NCI-H2107 treated with DMSO at 0.1 percent for 48 hours (cell line): ENCODE data around the gene TMEM131L.
"Not testable (repeated sequence)": the region's sequence is repeated elsewhere in the genome, so short reads cannot be mapped to it uniquely, and the experiment has no call there.

Experiments used
- DNase-seq: peaks from one replicate; lab custom pipeline; 2025; ENCODE audit not compliant: unreplicated experiment; lab: John Stamatoyannopoulos, UW

TMEM131L gene

DNA sequence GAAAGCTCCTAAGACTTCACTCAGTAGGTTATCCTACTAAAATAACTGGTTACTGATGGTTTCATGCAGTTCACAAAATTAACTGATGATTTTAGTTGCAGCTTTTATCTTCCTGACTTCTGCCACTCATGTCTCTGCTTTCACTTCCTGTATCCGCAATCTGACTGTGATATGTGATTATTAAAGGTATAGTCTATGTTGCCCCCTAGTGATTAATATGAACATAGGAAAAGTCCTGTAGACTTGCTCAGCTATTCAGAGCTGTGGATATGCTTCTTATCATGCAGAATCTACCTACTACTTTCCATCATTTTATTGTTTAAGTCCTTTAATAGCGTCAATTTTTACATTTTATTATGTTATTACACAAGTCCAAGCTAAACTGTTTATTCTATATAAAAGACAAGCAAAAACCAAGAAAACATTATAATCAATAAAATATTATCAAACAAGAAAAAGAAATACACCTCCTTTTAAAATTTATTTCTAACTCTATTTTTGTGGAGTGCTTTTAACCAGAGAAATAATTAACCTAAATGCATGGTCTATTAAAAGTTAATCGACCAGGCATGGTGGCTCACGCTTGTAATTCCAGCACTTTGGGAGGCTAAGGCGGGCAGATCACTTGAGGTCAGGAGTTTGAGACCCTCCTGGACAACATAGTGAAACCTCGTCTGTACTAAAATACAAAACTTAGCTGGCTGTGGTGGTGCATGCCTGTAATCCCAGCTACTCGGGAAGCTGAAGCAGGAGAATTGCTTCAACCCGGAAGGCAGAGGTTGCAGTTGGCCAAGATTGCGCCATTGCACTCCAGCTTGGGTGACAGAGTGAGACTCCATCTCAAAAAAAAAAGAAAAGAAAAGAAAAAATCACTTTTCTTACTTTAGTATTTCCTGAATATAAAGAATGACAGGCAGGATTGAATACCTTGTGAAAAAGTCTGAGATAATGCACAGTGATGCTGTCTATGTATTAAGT is 177.5 kb downstream of the TMEM131L start:
- peak; percentile 46 for DNase-seq

DNA sequence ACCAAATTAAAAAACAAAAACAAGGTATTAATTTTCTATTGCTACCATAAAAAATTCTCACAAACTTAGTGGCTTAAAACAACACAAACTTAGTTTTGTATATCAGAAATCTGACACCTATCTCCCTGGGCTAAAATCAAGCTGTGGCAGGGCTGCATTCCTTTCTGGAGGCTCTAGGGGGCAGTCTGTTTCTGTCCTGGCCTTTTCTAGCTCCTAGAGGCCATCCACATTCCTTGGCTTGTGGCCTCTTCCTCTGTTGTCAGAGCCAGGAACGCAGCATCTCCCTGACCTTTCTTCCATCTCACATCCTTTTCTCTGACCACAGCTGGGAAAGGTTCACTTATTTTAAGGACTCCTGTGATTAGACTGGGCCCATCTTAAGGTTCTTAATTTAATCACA is 179.0 kb downstream of the TMEM131L start:
- DNase-seq: no peak

DNA sequence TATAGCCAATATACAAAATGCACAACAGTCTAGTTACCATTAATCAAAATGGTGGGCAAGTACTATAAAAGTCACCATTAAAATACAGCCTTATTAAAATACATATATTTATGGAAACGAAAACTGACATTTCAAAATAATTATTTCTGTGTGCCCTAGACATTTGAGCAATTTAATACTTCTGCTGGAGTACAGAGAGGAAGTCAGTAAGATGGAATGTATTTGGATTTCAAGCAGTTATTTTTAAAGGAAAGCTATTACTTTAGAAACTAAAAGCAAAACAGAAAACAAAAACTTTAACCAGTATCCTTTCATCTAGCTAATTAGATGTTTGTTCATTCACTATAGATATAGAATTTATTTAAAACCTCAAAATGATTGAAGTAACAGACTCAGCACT is 180.1 kb downstream of the TMEM131L start:
- no peak for DNase-seq

DNA sequence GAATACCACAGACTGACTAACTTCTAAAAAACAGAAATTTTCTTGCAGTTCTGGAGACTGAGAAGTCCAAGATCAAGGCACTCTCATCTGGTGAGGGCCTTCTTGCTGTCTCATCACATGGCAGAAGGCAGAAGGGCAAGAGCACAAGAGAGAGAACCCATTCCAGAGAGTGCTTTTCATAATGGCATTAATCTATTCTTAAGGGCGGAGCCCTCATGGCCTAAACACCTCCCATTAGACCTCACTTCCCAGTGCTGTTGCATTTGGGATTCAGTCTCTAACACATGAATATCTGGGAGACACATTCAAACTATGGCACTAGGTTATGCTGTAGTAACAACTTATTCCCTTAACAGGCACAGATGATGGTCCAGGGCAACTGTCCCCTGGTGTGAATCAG is 180.8 kb downstream of the TMEM131L start:
- DNase-seq: no peak

DNA sequence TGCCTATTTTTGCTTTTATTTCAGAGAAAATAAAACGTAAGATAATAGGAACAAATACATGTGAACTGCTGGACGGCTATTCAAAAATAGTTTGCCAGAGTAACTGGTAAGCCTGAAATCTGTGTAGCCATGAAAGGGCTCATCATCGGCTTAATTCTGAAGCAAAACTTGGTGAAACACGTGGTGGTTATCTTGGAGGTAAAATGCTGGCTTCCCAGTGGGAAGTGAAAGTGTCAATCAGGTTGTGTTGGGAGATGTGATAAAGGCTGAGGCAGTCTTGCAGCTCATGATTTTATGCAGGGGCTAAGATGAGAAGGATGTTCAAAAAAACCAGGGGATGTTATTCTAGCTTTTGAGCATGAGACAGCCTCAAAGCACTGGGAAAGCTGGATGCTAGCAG is 181.8 kb downstream of the TMEM131L start:
- no peak for DNase-seq

DNA sequence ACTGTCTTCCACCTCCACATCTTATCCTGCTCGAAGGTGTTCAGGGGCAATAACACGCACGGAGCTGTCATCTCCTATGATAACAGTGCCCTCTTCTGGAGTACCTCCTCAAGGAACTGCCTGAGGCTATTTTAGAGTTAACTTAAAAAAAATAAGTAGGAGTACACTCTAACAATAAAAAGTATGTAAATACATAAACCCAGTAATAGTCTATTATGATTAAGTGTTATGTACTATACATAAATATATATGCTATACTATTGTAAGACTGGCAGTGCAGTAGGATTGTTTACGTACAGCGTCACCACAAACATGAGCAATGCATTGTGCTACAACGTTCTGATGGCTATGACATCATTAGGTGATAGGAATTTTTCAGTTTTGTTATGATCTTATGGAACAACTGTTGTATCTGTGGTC is 183.4 kb downstream of the TMEM131L start:
- no peak for DNase-seq

DNA sequence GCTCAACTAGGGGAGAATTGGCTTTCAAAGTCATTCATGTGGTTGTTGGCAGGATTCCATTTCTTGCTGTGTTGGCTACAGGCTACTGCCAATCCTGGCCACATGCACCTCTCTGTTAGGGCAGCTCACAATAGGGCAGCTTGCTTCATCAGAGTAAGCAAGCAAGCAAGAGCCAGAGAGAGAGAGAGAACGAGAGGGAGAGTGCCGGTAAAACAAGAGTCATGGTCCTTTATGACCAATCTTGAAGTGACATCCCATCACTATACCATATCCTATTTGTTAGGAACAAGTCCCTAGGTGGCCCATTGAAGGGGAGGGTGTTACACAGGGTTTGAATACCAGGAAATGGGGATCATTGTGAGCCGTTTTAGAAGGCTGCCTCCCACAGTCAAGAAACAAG is 185.0 kb downstream of the TMEM131L start:
- no peak for DNase-seq

DNA sequence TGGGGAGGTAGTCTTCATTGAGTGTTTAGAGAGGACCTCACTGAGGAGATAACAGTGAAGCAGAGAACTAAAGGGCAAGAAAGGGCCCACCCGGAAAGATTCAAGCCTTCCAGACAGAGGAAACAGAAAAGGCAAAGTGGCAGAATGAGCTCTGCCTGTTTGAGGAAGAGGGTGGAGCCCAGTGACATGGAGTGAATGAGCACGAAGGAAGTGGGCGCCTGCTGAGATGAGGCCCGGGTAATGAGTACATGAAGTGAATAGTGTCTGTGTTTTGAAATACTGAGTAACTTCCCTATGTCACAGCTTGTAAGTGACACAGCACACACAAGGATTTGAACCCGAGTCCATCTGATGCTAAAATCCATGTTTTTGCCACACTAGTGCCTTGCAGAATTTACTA is 185.4 kb downstream of the TMEM131L start:
- DNase-seq: no peak

DNA sequence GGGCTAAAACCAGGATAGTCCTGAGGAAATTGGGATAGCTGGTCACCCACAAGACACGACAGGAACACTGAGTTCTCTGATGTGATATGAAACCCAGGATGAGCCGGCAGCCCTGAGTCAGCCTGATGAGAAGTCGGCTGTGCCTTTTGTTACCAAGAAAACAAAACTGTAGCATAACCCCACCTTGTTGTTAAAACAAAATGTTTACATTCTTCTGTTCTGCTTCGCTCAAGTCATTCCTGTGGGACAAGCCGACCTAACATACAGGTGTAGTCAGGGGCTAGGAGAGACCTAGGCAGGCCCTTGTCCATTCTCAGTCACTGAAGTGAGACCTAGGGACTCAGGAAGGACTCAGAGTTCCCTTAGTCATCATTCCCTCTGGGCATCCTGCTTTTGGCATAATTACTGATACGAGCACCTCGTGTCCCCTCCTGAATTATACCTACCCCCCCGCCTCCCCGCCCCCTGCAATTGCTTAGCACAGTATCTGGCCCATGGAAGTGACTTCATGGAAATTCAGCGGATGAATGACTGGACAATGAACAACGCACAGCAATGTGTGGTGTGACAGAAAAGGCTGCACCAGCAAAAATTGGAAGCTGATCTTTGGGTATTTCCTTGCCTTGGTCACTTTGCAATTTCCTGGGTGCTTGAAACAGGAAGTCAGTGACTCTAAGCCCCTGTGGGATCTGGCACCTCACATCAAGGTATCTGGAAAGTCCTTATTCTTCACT is 186.1 kb downstream of the TMEM131L start:
- DNase-seq: no peak

DNA sequence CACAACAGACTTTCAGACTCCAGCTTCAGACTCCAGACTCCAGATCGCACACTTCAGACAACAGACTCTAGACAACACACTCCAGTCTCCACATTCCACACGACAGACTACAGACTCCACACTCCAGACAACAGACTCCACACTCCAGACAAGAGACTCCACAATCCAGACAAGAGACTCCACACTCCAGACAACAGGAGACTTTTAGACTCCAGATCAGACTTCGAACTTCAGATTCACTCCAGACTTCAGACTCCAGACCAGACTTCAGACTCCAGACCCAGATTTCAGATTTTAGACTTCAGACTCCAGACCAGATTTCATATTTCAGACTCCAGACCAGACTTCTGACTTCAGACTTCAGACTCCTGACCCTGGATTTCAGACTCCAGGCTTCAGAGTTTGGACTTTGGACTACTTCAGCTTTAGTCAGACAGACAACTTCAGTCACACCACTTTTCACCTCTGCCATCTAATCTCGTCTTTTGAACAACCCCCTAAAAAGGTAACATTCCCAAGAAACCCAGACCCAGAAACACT is 188.9 kb downstream of the TMEM131L start:
- DNase-seq: no peak

DNA sequence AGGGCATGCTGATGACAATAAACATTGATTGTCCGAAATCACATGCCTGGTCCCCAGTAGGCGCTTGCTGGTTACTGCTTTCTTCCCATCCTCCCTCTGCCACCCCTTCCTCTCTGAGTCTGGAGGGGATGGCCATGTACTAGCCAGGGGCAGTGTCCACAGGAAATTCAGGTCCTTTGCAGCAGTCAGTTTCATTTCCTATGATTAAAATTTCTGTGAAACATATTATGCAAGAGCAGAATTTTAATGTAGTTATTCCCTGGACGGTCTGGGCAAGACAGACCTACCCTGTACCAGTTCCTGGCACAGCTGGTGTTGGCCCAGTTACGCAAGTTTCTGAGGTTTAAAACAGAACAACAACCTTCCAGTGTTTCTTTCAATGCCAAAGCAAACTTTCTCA is 189.8 kb downstream of the TMEM131L start:
- DNase-seq: no peak

DNA sequence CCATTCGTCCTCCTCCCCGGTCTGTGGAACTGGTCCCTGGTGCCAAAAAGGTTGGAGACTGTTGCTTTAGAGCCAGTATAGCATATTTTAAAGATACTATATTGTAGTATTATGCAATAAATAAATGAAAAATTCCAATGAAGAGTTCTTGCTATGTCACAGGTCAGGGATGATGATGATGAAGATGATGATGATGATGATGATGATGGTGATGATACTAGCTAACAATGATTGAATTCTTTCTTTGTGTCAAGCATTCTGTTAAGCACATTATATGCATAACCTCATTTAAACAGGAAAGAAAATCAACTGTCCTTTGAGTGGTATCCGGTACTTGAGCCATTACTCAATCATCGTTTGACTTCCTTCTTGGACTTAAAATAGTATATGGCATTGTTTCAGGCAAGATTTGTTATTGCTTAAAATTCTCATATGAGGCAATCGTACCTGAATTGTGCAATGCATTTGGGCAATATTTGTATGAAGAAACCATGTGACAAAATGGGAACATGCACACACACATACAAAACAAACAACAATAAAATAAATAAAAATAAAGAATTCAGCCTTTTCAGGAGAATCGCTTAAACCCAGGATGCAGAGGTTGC is 195.2 kb downstream of the TMEM131L start:
- DNase-seq: no peak

DNA sequence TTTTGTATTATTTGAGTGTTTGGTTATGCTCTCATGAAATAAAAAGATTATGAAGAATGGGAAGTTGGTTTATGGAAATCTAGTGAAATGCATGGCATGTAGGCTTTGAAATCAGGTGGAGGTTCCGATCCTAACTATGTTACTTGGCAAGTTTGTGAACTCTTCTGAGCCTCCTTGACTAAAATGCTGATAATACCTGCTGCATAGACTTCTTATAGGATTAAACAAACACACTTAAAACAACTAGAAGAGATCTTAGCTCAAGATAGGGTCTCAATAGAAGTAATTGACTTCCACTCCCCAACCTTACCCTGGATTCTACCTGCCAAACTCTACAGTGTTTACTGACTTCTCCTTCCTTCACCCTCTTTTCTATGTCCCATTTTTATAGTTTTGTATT is 195.7 kb downstream of the TMEM131L start:
- DNase-seq: no peak

DNA sequence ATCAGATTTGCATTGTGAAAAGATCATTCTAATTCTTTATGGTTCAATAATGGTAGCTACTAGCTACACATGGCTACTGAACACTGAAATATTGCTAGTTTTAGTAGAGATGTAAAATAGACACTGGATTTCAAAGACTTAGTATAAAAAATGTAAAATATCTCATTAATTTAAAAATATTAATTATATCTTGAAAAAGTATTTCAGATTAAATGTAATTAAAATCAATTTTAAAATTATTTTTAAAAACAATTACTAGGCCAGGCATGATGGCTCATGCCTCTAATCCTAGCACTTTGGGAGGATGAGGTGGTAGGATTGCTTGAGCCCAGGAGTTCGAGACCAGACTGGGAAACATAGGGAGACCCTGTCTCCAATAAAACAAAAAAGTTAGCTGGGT is 197.5 kb downstream of the TMEM131L start:
- DNase-seq: no peak

DNA sequence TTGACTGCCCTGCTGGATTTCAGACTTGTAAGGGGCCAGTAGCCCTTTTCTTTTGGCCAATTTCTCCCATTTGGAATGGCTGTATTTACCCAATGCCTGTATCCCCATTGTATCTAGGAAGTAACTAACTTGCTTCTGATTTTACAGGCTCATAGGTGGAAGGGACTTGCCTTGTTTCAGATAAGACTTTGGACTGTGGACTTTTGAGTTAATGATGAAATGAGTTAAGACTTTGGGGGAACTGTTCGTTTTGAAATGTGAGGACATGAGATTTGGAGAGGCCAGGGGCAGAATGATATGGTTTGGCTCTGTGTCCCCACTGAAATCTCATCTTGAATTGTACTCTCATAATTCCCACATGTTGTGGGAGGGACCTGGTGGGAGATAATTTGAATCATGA is 200.3 kb downstream of the TMEM131L start:
- DNase-seq: not testable (repeated sequence)

DNA sequence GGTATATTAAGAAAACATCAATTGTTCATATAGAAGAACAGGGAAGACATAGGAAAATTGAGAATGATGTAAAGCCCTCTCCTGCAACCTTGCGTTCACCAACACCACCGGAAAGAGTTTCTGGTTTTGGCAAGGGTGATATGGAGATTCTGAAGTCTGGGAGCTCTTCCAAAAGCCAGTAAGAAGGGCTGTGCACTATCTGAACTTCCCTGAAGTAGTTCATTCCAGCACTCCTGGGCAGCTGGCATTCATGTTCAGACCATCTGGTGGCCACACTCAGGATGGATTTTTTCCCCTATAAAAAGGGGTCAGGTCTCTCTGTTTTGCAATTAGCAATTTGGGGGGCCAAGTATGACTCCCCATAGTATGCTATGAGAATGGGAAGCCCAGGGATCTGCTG is 202.5 kb downstream of the TMEM131L start:
- DNase-seq: no peak

DNA sequence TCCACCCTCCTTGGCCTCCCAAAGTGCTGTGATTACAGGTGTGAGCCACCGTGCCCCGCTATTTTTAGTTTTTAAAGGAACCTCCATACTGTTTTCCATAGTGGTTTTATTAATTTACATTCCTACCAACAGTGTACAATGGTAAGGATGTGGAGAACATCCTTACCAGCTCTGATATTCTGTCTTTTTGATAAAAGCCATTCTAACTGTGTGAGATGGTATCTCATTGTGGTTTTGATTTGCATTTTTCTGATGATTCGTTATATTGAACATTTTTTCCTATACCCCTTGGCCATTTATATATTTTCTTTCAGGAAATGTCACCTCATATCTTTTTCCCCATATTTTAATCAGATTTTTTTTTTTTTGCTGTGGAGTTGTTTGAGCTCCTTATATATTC is 203.7 kb downstream of the TMEM131L start:
- DNase-seq: no peak

DNA sequence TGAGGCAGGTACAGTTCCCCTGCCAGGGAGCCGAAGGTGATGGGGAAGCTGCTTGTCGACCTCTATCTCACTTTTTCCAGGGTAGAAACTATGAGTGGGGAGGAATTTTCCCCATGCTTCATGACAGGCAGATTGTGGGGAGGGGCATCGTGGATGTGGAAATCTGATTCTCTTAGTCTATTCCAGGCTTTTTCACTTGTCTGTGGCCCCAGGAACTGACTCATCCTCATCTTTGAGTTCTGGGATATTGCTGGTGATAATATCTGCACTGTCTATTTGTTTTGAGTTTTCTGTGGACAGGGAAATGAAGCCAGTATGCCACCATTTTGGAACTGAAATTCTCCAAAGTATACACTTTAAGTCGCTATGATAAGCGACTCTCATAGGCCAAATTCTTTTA is 210.3 kb downstream of the TMEM131L start:
- no peak for DNase-seq

DNA sequence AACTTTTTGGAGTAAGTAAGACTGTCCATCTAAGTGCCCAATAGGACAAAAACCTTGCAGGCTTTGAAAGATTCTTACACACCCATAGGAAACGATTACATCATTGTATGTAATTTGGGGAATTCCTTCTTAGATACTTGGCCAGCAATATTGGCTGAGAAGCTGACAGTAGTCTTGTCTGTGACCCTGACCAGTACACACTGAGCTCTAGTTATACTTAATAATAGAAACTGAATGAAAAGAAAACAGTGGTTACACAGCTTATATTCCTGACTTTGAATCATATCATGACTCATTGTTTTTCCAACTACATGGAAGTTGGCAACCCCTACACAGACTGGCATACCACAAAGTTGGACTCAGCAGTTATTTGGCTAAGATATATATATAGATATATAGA is 210.8 kb downstream of the TMEM131L start:
- no peak for DNase-seq

DNA sequence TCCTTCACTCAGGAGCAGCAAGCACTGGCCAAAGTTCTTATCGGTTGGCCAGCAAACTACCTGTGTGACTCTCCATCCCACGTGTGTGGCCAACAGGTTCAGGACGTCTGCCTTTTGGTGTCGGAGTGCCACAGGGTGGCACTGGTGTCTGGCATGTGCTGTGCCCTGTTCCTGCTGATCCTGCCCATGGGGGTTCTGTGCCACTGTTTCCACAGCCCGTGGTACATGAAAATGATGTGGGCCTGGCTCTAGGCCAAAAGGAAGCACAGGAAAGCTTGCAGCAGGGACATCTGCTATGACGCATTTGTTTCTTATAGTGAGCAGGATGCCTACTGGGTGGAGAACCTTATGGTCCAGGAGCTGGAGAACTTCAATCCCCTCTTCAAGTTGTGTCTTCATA is 213.3 kb downstream of the TMEM131L start:
- DNase-seq: no peak

DNA sequence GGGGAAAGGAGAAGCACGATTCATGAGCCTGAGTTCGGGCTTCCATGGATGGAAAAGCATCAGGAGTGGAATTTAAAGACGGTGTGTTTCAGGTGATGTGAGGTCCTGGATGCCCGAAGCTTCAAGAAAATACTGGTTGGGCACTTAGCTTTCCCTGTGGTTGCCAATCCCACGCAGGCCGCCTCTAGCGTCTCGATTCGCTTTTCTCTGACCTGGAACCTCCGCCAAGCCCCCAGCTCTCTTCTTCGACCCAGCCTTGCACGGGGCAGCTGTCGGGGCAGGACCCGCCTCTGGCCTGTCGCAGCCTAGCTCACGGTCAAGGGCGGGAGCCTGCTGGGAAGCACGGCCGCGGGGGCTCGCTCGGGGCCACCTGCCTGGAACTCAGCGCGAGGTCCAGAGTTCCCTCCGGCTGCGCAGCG is 217.6 kb downstream of the TMEM131L start:
- DNase-seq: no peak
